ENCODE measurements around the gene MX2.

The MX2 gene

DNA sequence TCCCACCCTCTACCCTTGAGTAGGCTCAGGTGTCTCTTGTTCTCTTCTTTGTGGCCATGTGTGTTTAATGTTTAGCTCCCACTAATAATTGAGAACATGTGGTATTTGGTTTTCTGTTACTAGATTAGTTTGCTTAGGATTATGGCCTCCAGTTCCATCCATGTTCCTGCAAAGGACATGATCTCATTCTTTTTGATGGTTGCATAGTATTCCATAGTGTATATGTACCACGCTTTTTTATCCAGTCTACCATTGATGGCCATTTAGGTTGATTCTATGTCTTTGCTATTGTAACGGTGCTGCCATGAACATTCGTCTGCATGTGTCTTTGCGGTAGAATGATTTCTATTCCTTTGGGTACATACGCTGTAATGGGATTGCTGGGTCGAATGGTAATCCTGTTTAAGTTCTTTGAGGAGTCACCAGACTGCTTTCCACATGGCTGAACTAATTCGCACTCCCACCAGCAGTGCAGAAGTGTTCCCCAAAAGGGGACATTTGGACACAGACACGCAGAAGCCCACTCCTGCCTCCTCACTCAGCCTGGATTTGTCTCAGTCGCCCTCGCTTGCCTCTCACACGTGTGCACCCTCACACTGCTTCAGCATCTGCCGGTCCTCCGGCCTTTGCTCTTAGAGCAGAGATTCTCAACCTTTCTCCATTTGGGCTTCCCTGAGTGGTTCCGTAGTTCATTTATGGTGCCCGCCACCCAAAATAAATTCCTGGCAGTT, 3.7 kb downstream of the MX2 start:
- DNase-seq, result no peak

DNA sequence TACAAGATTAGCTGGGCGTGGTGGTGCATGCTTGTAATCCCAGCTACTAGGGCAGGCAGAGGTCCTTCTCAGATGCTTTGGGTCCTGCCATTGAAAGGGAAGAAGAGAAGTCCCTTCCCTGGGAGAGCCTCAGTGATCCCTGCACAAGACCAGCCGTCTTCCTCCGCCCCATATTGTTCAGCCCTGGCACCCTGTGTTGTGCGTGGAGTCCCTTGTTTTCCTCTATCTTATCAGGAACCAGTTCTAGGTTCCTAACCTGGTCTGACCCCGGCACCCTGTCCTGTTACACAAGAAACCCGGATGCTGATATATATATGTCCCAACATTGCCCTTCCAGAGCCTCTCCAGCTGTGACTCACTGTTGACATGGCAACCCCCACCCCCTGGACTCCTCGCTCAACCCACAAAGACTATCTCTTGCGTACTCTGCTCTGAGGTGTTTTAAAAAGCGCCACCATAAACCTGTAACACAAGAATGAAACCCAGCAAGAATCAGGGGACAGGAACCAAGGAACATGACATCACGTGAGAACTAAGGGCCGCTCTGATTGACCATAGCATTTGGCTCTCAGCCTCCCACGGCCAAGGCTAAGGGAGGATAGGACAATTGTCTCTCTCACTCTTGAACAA, 4.8 kb downstream of the MX2 start:
- no peak for DNase-seq

DNA sequence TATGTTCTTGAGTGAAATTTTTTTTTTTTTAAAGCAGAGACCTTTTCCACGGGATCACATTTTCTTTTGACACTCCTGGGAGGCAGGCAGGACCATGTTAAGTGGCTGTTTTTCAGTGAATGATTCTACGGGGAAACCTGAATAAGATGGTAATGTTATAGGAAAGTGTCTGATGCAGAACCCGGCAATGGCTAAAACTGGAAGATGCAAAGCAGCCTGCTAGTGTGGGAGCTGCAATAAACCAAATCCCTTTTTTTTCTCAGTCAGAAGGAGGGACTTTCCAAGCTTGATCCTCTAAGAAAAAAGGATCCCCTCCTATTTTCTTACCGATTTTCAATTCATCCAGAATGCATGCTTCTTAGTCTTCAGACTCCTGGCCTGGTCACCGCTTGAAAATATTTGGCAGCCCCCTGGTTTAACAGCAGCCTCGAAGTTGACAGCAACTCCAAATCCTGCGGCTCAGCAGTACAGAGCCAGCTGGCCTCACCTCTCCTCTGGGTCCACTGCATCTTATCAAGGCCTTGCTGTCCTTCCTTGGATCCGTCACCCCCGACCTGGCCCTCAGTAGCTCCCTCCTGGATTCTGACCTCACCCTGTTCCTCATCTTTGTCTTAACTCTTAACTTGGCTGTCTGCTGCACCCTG, 5.6 kb downstream of the MX2 start:
- DNase-seq, result no peak

DNA sequence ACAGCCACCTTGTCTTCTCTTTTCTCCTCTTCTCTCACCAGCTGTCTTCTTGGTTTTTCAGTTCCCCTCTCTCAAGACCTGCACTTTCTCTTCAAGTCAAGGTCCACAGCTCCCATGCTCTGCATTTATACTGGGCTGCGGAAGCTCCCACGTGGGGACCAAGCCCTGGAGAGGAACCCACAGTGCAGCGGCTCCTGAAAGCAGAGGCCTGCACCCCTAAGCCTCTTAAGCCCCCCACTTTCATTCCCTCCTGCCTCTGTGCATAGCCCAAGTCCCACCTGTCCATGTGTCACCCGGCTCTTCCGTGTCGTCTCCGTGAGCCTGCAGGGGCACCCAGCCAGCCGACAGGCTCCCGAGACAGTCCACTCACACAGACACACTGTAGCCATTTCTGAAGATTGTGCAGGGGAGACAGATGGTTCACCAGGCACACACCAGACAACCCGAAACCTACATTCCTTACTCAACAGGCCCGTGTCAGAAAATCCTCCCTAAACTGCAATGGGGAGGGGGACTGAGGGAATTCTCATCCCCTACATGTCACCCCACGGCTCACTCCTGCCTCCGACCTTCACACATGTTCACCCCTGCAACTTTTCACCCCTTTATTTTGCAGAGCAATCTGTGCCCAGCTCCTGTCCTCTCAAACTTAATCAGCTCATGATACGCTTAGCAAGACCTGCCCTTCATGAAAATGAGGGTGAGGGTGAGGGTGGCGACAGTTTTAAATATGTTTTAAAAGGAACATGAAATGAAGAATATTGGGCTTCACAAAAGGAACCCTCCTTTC, 6.3 kb downstream of the MX2 start:
- no peak for DNase-seq

DNA sequence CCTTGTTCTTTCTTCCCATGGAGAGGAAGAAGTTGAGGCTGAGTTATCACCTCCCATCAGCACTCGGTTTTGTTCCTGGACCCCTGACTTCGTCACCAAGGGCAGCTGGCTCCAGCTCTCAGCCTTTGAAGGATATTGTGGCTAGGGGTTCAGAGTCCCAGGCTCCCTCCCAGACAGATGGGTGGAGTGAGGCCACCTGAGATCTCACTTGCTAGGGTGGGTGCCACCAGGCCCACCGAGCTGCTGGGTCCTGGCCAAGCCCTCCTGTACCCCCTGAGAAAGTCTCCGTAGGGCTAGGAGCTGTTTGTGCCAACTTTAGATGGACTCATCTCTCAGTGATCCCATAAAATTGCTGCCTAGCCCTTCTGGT, 6.9 kb downstream of the MX2 start:
- no peak for DNase-seq

DNA sequence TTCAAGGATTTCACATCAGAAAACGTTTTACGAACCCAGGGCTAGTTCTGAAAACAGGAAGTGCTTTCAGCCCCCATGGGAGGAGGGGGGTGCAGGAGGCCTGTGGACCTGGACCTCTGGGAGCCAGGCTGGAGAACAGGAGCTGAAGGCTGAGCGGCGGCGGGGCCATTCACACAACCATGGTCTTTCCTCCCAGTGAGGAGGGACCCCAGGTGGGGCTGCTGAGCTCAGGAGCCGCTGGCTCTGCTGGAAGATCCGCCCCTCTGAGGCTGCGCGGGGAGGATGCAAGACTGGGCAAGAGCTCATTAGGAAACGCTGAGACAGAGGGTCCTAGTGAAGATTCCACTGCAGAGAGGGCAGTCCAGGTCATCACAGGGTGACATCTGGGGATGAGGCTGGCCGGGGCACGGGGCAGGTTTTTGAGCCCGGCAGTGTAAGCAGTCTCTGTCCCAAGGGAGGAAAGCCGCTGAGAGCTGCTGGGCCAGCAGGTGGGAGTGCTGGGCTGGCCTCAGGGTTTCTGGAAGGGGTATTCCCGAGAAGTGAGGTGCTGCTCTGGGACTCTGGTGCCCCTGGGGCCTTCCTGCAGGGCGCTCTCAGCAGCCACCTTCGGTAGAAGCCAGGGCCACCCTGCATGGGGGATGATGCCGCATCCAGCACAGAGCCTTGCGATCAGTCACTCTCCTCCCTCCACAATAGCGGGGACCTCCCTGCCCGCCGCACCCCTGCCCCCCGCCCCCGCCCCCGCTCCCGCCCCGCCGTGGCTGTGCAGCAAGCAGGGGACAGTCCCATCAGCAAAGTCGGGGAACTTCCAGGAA, 7.5 kb downstream of the MX2 start:
- DNase-seq, result peak; percentile 4

DNA sequence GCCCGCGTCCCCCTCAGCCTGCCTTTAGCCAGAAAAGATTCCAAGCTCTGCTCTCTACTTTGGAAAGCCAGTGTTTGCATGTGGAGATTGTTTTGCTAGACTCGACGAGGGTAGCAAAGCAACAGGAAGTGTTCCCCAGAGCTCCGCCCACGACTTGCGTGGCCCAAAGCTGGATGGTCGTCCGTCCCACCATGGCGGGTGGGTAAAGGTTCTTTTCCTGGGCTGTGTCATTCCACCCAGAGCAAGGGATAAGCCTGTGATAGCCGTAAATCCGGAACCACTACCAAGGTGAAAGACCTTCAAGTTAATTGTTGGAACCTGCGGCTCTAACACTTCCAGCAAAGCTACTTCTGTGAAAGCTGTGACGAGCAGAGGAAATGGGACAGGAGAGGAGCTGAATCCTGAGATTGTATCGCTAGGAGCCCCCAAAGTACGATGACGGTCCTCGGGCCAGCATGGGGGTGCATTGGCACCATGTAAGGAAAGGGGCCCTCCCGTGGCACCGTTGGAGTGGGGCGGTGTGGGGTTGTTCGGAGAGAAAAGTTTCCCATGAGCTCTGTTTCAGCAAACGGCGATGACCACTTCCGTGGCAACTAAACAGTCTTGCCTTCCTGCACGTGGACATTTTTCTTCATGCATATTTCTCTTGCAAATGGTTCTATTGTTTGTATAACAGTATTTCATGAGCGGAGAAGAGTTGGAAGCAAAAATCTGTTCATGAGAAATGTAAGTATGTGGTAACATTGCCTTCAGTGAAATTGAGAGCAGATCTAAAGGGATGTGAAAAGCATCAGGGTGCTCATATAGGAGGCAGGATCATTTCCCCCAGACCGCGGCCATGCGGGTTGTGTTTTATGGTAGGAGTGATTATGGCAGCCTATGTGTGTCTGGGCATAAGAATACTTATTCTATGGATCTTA, 8.4 kb downstream of the MX2 start:
- peak; percentile 42 for DNase-seq

DNA sequence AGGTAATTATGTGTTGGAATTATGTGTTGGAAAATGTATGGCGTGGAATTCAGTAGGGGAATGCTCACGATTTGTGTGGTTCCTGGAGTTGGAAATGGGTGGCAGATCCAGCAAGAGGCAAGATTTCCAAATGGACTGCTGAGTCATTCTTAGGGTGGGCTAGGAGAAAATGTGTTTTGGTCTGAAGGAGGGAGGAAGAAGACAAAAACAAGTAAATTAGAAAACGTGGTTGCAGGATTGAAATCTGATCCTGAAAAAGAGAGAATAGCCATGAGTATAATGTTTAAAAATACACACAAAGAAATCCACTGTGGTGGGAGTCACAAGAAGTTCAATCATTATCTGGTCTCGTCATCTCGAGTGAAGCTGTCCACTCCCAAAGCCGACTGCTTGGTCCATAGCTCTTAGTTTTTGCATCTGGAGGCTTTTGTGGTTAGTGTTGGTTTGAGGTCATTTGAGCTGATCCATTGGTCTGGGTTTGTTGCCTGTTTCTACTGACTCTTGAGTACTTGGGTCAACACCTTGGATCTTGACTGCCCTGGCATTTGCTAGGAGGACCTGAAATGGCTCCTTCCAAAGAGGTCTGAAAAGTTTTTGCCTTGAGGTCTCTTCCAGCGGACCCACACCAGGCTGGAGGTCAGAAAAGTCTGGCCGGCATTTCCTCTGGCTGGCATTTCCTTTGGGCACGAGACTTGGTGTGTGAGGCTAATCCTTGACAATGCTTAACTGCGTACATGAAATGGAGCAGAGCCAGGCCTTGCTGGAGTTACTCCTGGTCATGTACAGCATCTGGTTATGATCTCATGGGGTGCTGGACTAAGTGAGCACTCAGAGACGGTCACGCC, 9.2 kb downstream of the MX2 start:
- DNase-seq, result no peak

DNA sequence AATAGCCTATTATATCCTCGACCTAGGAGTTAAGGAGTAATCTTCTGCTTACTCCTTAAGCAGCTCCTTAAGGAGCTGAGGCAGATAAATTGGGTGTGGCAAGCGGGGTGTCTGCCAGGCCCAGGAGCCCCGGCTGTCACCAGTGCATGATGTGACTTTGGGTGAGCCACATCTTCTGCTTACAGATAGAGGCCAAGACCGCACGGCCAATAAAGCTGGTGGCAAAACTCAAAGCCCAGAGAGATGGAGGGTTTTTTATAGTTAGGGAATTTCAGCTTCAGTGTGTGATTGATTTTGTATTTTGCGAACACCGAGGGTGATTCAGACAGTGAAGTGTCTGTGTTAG, 9.8 kb downstream of the MX2 start:
- DNase-seq, result no peak

DNA sequence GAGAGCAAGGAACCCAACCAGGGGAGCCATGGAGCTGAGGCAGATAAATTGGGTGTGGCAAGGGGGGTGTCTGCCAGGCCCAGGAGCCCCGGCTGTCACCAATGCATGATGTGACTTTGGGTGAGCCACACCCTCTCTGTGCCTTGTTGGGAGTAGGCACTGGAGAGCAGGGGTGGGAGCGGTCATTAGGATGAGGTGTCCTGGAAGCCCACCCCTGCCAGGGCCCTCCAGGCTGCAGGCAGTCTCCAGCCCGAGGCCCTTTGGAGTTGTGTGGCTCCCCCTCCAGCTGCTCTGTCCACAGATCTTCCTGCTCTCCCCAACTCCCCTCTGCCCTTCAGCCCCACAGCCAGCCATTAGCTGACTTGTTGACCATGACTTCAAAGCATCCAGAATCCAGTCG, 11.4 kb downstream of the MX2 start:
- DNase-seq, result no peak

DNA sequence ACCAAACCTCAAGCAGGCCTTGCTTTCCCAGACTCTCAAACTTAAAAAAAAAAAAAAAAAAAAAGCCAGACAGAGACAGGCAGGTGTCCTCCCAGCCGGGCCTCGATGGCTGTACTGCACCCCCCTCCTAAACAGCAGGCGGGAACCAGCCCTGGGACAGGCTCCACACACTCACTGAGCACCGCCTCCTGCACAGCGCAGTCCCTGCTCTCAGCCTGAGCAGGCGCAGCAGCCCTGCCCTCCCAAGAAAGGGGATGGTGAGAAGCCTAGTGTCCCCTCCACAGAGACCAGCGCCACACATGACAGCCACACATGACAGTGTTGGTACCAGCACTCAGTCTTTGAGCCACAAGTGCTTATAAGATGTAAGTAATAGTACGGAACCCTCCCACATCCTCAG, 11.9 kb downstream of the MX2 start:
- no peak for DNase-seq

DNA sequence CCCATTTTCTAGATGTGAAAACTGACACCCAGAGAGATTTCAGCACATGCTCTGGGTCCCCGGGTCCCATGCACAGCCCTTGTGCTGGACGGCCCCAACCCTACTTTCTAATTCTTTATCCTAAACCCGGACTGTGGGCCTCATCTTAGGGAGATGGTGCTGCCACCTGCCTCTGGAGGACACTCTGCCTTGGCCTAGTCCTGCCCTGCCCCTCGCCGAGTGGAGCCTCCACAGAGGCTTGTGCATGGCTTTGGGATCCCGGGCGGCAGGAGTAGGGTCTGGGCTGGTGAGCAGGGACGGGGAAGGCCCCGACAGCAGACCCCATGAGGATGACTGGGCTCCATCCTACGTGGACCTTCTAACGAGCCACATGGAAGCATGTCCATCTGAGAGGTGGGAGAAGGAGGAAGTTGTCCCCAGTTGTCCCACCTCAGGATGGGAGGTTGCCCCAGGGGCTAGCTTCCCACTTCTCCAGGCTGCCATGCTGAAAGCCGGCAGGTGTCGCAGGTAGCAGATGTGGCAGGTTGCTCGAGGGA, 12.4 kb downstream of the MX2 start:
- DNase-seq, result no peak

DNA sequence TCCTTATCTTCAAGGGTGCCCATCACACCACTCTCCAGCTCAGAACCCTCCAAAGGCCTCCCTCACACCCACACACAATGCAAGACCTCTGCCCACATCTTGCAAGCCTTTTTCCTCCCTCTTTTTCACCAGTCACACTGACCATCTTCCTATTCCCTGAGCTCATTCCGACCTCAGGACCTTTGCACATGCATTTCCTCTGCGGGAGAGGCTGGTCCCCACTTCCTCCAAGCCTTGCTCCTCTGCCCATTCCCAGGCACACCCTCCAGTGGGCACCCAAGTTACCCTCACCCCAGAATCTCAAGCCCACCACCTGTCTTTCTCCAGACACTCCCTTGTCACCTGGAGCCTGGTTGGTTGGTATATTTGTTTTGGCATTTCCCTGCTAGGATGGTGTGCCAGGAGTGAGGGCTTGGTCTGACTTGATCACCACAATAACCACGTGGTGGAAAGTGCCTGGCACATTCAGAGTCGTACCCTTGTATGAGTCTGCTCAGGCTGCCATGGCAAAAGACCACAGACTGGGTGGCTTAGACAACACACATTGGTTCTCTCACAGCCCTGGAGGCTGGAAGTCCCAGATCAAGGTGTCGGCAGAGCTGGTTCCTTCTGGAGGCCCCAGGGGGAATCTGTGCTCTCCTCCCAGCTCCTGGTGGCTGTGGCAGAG, 13.2 kb downstream of the MX2 start:
- DNase-seq, result peak; percentile 49

DNA sequence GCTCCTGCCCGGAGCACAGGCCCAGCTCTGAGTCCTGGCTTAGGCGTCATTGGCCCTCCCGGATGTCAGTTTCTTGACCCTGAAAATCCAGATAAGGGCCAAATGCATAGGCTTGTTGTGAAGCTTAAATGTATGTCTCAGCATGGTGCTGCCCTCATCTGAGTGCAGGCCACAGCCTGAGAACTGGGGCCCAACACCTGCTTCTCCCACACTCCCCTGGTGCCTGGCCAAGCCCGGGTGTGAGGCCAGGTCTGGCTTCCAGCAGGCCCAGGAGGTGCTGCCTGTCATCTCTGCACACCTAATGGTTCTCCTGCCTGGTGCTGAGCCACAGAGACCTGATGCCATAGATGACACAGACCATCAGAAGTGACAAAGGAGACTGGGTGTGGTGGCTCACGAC, 14.0 kb downstream of the MX2 start:
- no peak for DNase-seq

DNA sequence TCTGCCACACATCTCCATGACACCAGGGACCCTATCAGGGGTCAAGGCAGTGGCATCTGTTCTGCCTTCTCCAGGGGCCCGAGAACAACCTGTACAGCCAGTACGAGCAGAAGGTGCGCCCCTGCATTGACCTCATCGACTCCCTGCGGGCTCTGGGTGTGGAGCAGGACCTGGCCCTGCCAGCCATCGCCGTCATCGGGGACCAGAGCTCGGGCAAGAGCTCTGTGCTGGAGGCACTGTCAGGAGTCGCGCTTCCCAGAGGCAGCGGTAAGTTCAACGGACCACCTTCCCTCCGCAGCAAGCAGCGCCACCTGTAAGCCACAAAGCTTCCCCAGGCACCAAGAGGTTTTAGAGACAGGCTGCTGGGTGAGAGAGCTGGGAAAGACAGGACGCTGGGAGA, 15.9 kb downstream of the MX2 start:
- no peak for DNase-seq

DNA sequence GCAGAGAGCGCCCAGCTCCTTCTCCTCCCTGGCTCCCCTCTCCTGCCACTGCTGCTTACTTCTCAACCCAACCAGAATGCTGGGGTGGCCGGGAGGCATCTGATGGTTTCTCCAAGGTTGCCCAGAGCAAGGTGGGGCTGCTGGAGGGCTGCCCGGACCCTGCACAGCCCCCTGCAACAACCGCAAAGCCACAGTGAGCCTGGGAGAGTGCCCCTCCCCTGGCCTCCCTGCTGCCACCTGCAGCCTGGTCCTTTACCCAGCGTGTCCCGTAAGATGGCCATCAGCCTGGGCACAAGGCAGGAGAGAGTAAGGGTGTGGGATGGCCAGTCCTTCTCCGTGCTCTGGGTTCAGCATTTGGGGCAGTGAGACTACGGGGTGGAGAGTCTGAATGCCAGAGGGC, 17.0 kb downstream of the MX2 start:
- DNase-seq, result no peak

DNA sequence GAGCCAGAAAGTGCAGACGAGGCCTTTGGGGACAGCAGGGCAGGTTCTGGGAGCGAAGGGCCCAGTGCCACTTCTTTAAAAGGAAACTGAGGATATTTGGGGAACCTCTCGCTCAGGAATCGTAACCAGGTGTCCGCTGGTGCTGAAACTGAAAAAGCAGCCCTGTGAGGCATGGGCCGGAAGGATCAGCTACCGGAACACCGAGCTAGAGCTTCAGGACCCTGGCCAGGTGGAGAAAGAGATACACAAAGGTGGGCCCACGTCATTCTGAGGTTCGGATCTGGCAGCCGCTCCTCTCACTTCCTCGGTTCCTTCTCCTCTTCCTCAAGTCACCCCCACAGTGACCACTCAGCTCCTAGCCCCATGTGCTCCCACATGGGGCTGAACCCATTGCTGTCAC, 18.1 kb downstream of the MX2 start:
- DNase-seq, result no peak

DNA sequence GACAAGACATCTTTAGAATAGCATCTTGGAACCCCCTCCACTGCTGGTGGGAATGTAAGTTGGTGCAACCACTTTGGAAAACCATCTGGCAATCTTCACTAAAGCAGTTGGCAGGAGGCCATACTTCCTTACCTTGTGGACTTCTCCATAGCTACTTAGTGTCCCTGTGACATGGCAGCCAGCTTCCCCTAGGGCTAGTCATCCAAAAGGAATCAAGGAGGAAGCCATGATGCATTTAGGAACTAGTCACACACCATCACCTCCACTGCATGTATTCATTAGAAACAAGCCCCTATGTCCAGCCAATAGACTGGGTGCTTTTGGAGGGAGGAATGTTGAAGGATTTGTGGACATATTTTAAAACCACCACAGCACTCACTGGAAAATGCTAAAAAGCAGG, 19.9 kb downstream of the MX2 start:
- no peak for DNase-seq

DNA sequence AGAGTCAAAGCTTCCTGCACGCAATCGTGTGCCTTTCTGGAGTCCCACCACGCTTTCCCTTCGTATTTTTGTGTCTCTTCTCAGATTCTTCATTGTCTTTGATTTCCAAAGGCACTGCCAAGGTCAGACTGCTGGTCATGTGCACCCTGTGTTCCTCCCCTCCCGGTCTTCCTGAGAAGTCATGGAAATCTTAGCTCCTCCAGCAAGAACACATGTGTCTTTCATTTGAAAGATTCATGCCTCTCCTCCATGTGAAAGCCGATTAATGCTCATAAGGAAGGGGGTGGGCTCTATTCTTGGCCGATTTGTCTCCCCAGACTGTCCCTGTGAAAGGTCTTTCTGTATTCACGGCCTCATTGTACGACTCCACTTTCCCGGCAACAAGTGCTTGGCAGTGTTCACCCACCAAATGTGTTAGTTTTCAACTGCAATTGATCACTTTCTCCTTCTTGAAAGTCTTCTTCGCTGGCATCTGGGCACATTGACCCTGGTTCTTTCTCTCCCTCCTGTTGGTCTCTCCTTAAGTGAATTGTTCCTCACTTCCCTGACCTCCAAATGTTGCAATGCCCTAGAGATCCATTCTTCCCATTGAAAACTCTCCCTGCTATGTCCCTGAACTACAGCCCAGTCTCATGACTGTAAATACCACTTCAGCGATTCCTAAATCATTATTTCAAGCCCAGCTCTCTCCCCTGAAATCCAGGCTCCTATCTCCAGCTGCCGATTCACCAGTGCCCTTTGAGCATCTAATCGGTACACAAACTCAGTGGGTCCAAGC, 25.4 kb downstream of the MX2 start:
- DNase-seq, result no peak
